HepG2 (cell line): ENCODE measurements around the gene CDK12. TPM values are rescaled to one million over a fixed set of nuclear protein-coding genes. Genes with fewer than 3 reads are reported as not detected.
A peak's percentile ranks its signal among the peaks of the same experiment; 100 is the strongest.

ENCODE experiments used
- ATAC-seq: fragments of 200-7000 bp; cut with Tn5 transposase; 3 replicates; pipeline ENCODE4 v1.9.1; 2020; ENCODE audit warnings: mild to moderate bottlenecking, moderate library complexity
- Bru-seq: library from RNA; stranded (reverse); fragments of 400-500 nt; gene quantifications from one replicate; lab custom pipeline; 2021; lab: Mats Ljungman, UMichigan
- BruChase-seq, 2 experiments: library from RNA; stranded (reverse); fragments of 400-500 nt; gene quantifications; one replicate each; lab custom pipeline; 2021; lab: Mats Ljungman, UMichigan
- BruUV-seq: library from RNA; stranded (reverse); fragments of 400-500 nt; replicated peaks from 2 replicates; lab custom pipeline; 2021; lab: Mats Ljungman, UMichigan
- CTCF ChIA-PET: fragments of 300-600 bp; formaldehyde crosslinking; extraction: SDS; loops from one replicate; lab custom pipeline; 2021; ENCODE audit warnings: low total read pairs, inconsistent platforms, low intra/inter-chr PET ratio; lab: Yijun Ruan, JAX
- POLR2A ChIA-PET: fragments of 350-600 bp; sonication (Branson Sonifier 250); formaldehyde crosslinking; loops from one replicate; lab custom pipeline; 2020; ENCODE audit warnings: antibody characterized with exemption, inconsistent platforms; lab: Yijun Ruan, JAX
- DNase-seq: peaks from one replicate; pipeline ENCODE4 v3.0.0-alpha.2; 2015; ENCODE audit warnings: low spot score
- FAIRE-seq: peaks from 3 replicates; lab custom pipeline; 2011; peaks lifted over from hg19 to GRCh38; lab: Jason Lieb, UNC
- H2AFZ ChIP-seq: one replicate; pipeline ENCODE4 v1.6.1; 2011; ENCODE audit warnings: low read length, inconsistent platforms
- H3K27ac ChIP-seq: fragments of 300-600 bp; 3 replicates; pipeline ENCODE4 v1.8.0; 2011; ENCODE audit warnings: mixed run types, mild to moderate bottlenecking, mixed read lengths, low read length, inconsistent platforms; ENCODE audit not compliant: insufficient read depth; ENCODE audit errors: extremely low read length
- H3K27me3 ChIP-seq, 2 experiments: fragments of 200-600 bp in 1 of 2; 2 replicates in 1 of 2; 3 replicates in 1 of 2; pipeline versions ENCODE4 v1.6.0 to v1.8.0; 2011; ENCODE audit warnings: low read length in 2 of 2, mild to moderate bottlenecking in 2 of 2, moderate library complexity in 2 of 2, inconsistent platforms in 1 of 2; ENCODE audit not compliant: insufficient read depth in 2 of 2, control insufficient read depth in 1 of 2
- H3K36me3 ChIP-seq, 2 experiments: fragments of 200-600 bp in 1 of 2; replicated peaks in 1 of 2; 2 replicates in 1 of 2; 3 replicates in 1 of 2; pipeline versions ENCODE4 v1.5.1 to v1.8.0; 2011; ENCODE audit warnings: low read length in 2 of 2, inconsistent platforms in 1 of 2; ENCODE audit not compliant: insufficient read depth in 2 of 2, control insufficient read depth in 1 of 2
- H3K4me1 ChIP-seq: 2 replicates; pipeline ENCODE4 v1.5.1; 2012; ENCODE audit warnings: low read length, inconsistent platforms; ENCODE audit not compliant: insufficient read depth
- H3K4me2 ChIP-seq: 2 replicates; pipeline ENCODE4 v1.6.0; 2011; ENCODE audit warnings: low read depth, low read length, inconsistent platforms
- H3K4me3 ChIP-seq, 3 experiments: fragments of 200-600 bp in 1 of 3; sonication (generic), shearing (Covaris generic) in 1 of 3; replicated peaks in 1 of 3; 2 replicates each; pipeline ENCODE4 v1.5.1; 2011 to 2016; ENCODE audit warnings: low read length in 3 of 3, inconsistent platforms in 2 of 3, low read depth in 2 of 3, mild to moderate bottlenecking in 2 of 3, control low read depth in 1 of 3, mixed read lengths in 1 of 3; ENCODE audit not compliant: insufficient read depth in 1 of 3
- H3K79me2 ChIP-seq: one replicate; pipeline ENCODE4 v1.6.1; 2011; ENCODE audit warnings: low read length, inconsistent platforms; ENCODE audit not compliant: insufficient read depth
- H3K9ac ChIP-seq: 2 replicates; pipeline ENCODE4 v1.6.0; 2011; ENCODE audit warnings: mild to moderate bottlenecking, low read depth, low read length, inconsistent platforms; ENCODE audit not compliant: insufficient read depth
- H3K9me3 ChIP-seq: 2 replicates; pipeline ENCODE4 v1.5.1; 2012; ENCODE audit warnings: mild to moderate bottlenecking, low read length
- H4K20me1 ChIP-seq: 2 replicates; pipeline ENCODE4 v1.6.0; 2011; ENCODE audit warnings: inconsistent platforms, mild to moderate bottlenecking, low read length, moderate library complexity; ENCODE audit not compliant: insufficient read depth
- CHD4 ChIP-seq: fragments of 200-600 bp; sonication (generic); IDR thresholded peaks from 2 replicates; pipeline ENCODE4 v1.7.0; 2017; ENCODE audit warnings: mild to moderate bottlenecking, low read length, borderline replicate concordance
- HMG20B ChIP-seq: conservative IDR thresholded peaks from 2 replicates; pipeline ENCODE4 v1.6.1; 2016; ENCODE audit warnings: missing genetic modification reagents, missing compliant biosample characterization
- POGZ ChIP-seq: sonication (generic); formaldehyde crosslinking; IDR thresholded peaks from 2 replicates; pipeline ENCODE4 v1.4.0; 2020; ENCODE audit warnings: mild to moderate bottlenecking, missing genetic modification reagents
- REL ChIP-seq: sonication (generic); formaldehyde crosslinking; conservative IDR thresholded peaks from 2 replicates; pipeline ENCODE4 v1.8.0; 2022; ENCODE audit warnings: mild to moderate bottlenecking, missing genetic modification reagents, moderate library complexity
- ZNF329 ChIP-seq: sonication (generic); formaldehyde crosslinking; IDR thresholded peaks from 2 replicates; pipeline ENCODE4 v1.9.0; 2021; ENCODE audit warnings: low read depth, mild to moderate bottlenecking, missing genetic modification reagents
- ZNF746 ChIP-seq: sonication (generic); formaldehyde crosslinking; IDR thresholded peaks from 2 replicates; pipeline ENCODE4 v1.8.0; 2022; ENCODE audit warnings: mild to moderate bottlenecking, missing genetic modification reagents
- WGBS: methylation state at CpG from one replicate; pipeline ENCODE4 v1.1.6; 2017; ENCODE audit warnings: low lambda C conversion rate; 5-methylcytosine and 5-hydroxymethylcytosine counted together
- in situ Hi-C: cut with HindIII; loops from 2 replicates; pipeline ENCODE4 v1.10.0; 2017; ENCODE audit warnings: low pct_unique_long_range_greater_than_20kb; ENCODE audit not compliant: extremely low pct_ligation_motif_present
- intact Hi-C: fragments of 100-400 bp; cut with micrococcal nuclease; formaldehyde crosslinking; loops from one replicate; pipeline ENCODE4 v1.10.0; 2022; ENCODE audit not compliant: unreplicated experiment
- long read RNA-seq, 2 experiments: library from RNA in 1 of 2; library from polyadenylated mRNA in 1 of 2; stranded (forward) in 1 of 2; unstranded in 1 of 2; transcript quantifications; one replicate each; pipeline ENCODE4 v2.0.0, GENCODE V29; 2019 to 2022
- polyA minus RNA-seq, 3 experiments: library from RNA; depleted of rRNA, polyadenylated mRNA; stranded (reverse); fragments of >200 nt; gene quantifications; 2 replicates each; pipeline ENCODE4 v1.2.3, GENCODE V29; 2011; ENCODE audit warnings: low replicate concordance in 1 of 3
- polyA plus RNA-seq, 8 experiments: library from polyadenylated mRNA; depleted of rRNA in 3 of 8; stranded (reverse) in 7 of 8; unstranded in 1 of 8; fragments of >200 nt; fragmentation: Illumina TruSeq in 4 of 8; extraction: Trizol in 4 of 8; gene quantifications; 2 replicates each; pipeline versions ENCODE4 v1.2.1 to v1.2.3, GENCODE V29; 2011 to 2016; ENCODE audit warnings: low read depth in 4 of 8, missing spikeins in 1 of 8, mixed read lengths in 1 of 8; ENCODE audit not compliant: insufficient read depth in 1 of 8
- total RNA-seq, 5 experiments: library from RNA; depleted of rRNA; stranded (reverse); fragments of >200 nt; fragmentation: Illumina TruSeq; extraction: Trizol; gene quantifications; 2 replicates each; pipeline ENCODE4 v1.2.3, GENCODE V29; 2016; ENCODE audit warnings: low read depth in 1 of 5
- TF ChIP-seq, protein P1 (sequence below): sonication (generic); formaldehyde crosslinking; IDR thresholded peaks from 2 replicates; pipeline ENCODE4 v1.9.0; 2022; ENCODE audit warnings: missing genetic modification reagents, mild to moderate bottlenecking, borderline replicate concordance
- TF ChIP-seq, protein P2 (sequence below), 2 experiments: sonication (generic) in 1 of 2; formaldehyde crosslinking in 1 of 2; IDR thresholded peaks; 2 replicates each; pipeline versions ENCODE4 v1.5.1 to v1.6.1; 2011 to 2020; ENCODE audit warnings: borderline replicate concordance in 1 of 2, low read depth in 1 of 2, low read length in 1 of 2, mild to moderate bottlenecking in 1 of 2, missing genetic modification reagents in 1 of 2, moderate library complexity in 1 of 2
- TF ChIP-seq, protein P3 (sequence below), 2 experiments: sonication (generic) in 1 of 2; formaldehyde crosslinking in 1 of 2; IDR thresholded peaks; 2 replicates each; pipeline versions ENCODE4 v1.4.0 to v1.6.1; 2018 to 2020; ENCODE audit warnings: missing genetic modification reagents in 2 of 2, borderline replicate concordance in 1 of 2, low read depth in 1 of 2, mild to moderate bottlenecking in 1 of 2, missing biosample characterization in 1 of 2

Gene CDK12
- 88.6 and 95.9 TPM in 2 replicates for total RNA-seq (2016; rRNA removed; fragmentation: Illumina TruSeq; extraction: Trizol)
- total RNA-seq (2016; cell fraction: cytosol; rRNA removed; fragmentation: Illumina TruSeq; extraction: Trizol; ENCODE audit: low read depth), result 10.0 and 10.3 TPM in 2 replicates
- 86.1 and 88.0 TPM in 2 replicates for total RNA-seq (2016; cell fraction: insoluble cytoplasmic fraction; rRNA removed; fragmentation: Illumina TruSeq; extraction: Trizol)
- 22.7 and 24.2 TPM in 2 replicates for total RNA-seq (2016; cell fraction: membrane; rRNA removed; fragmentation: Illumina TruSeq; extraction: Trizol)
- 80.6 and 95.5 TPM in 2 replicates for total RNA-seq (2016; cell fraction: nucleus; rRNA removed; fragmentation: Illumina TruSeq; extraction: Trizol)
- 24.0 and 26.0 TPM in 2 replicates for polyA plus RNA-seq (2011; rRNA removed)
- polyA plus RNA-seq (2011; cell fraction: cytosol; rRNA removed), result 14.1 and 16.8 TPM in 2 replicates
- polyA plus RNA-seq (2011; cell fraction: nucleus; rRNA removed), result 22.3 and 26.3 TPM in 2 replicates
- polyA plus RNA-seq (2012), result 29.0 and 31.6 TPM in 2 replicates
- polyA plus RNA-seq (2016; cell fraction: cytosol; fragmentation: Illumina TruSeq; extraction: Trizol; ENCODE audit: low read depth), result 1.6 and 2.1 TPM in 2 replicates
- polyA plus RNA-seq (2016; cell fraction: insoluble cytoplasmic fraction; fragmentation: Illumina TruSeq; extraction: Trizol; ENCODE audit: low read depth), result 47.2 and 53.7 TPM in 2 replicates
- polyA plus RNA-seq (2016; cell fraction: membrane; fragmentation: Illumina TruSeq; extraction: Trizol; ENCODE audit: low read depth), result 5.1 and 6.0 TPM in 2 replicates
- polyA plus RNA-seq (2016; cell fraction: nucleus; fragmentation: Illumina TruSeq; extraction: Trizol; ENCODE audit: insufficient read depth, low read depth), result 74.4 and 81.5 TPM in 2 replicates
- 63.7 and 92.9 TPM in 2 replicates for polyA minus RNA-seq (2011; rRNA and poly(A)+ RNA removed; ENCODE audit: low replicate concordance)
- polyA minus RNA-seq (2011; cell fraction: cytosol; rRNA and poly(A)+ RNA removed), result 47.7 and 51.0 TPM in 2 replicates
- polyA minus RNA-seq (2011; cell fraction: nucleus; rRNA and poly(A)+ RNA removed), result 81.4 and 85.5 TPM in 2 replicates
- percentile 92 among the genes with signal in this experiment for Bru-seq, nascent RNA
- BruChase-seq, experiment 1, labeled RNA remaining after a 6-hour chase, result percentile 93 among the genes with signal in this experiment
- BruChase-seq, experiment 2, labeled RNA remaining after a 2-hour chase, result percentile 96 among the genes with signal in this experiment
- long read RNA-seq, experiment 1, partial matches to known transcripts, result 0 of 22 reads
- long read RNA-seq, experiment 1, other reads (novel, unspliced or antisense), result 20 of 22 reads
- long read RNA-seq, experiment 2, full-length matches to known transcripts, result 17 of 93 reads
- long read RNA-seq, experiment 2, partial matches to known transcripts, result 4 of 93 reads
- long read RNA-seq, experiment 2, other reads (novel, unspliced or antisense), result 72 of 93 reads

DNA sequence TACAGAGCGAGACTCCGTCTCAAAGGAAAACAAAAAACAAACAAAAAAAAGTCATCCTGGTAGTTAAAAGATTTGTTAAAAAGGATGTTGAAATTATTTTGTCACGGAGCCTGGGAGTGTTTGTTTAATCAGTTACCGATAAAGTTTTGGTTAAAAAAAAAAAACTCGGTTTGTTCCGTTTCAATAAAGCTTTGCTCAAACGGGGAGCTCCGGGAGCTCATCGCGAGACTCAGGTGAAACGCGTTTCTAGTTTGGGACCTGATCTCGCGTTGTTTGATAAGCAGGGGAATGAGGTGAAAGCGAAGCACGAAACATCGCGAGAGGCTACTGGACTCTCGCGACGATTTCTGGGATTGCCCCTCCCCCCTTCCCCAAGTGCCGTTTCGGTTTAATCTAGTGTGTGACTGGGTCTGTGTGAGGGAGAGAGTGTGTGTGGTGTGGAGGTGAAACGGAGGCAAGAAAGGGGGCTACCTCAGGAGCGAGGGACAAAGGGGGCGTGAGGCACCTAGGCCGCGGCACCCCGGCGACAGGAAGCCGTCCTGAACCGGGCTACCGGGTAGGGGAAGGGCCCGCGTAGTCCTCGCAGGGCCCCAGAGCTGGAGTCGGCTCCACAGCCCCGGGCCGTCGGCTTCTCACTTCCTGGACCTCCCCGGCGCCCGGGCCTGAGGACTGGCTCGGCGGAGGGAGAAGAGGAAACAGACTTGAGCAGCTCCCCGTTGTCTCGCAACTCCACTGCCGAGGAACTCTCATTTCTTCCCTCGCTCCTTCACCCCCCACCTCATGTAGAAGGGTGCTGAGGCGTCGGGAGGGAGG is at the start of gene CDK12:
TSS of gene CDK12 (plus strand) at position 374 of the 813 bp plus-strand sequence. CDS start 586 bp downstream, outside the sequence.
- Histone ChIP-seq H3K79me2 (peaks cover 49% of the 10 kb centered on the region), H3K36me3 (no peaks in the 10 kb centered on the region), H2AFZ (no peak within 1 kb of the TSS), H3K4me1 (peaks cover 45% of the 10 kb centered on the region), H3K9me3 (no peaks in the 10 kb centered on the region), H4K20me1 (peaks cover 42% of the 10 kb centered on the region), H3K4me2 (peak within 1 kb of the TSS; percentile 90), H3K9ac (peak within 1 kb of the TSS; percentile 100), H3K27ac (peak within 1 kb of the TSS; percentile 98), H3K27me3 (no peaks in the 10 kb centered on the region; a peak in 1 of 5 replicates), H3K4me3 (peak within 1 kb of the TSS; percentile 86 to 99 (median 96))
- in situ Hi-C loops (no loop called here), intact Hi-C loops (loop anchor here (1.0 to 10.0 kb wide), 2 partner anchors 8 to 273 kb away; partner anchors contain the start of genes GRB7 and MIEN1)
- POLR2A ChIA-PET, result interaction anchor here (0.5 to 9.6 kb wide), 23 partner anchors 9 to 639 kb away, joined by 3 to 302 read pairs (median 4); partner anchors contain the start of genes FBXL20, MED1, NR1D1 and PGAP3
- ATAC-seq, result peak; percentile 86
- DNase-seq, result peak; percentile 100
- BruUV-seq, result TSS peak; percentile 97
- peak; percentile 99 for FAIRE-seq
- WGBS, result 3% methylated on average over 33 of the region's 51 CpGs
- CTCF ChIA-PET, result no interaction called here
- TF ChIP-seq ZNF329 (0 out of 2 replicates have a peak, but pooled peaks have one; percentile 21), ZNF746 (CRISPR knock-in tag) (peak; percentile 73), CHD4 (peak; percentile 94; the same call in 1 of the 2 replicates), POGZ (CRISPR knock-in tag) (peak; percentile 97), REL (CRISPR knock-in tag) (no peak), HMG20B (CRISPR knock-in tag) (0 out of 2 replicates have a peak, but pooled peaks have one; percentile 12)
- TF ChIP-seq, protein P1, sequence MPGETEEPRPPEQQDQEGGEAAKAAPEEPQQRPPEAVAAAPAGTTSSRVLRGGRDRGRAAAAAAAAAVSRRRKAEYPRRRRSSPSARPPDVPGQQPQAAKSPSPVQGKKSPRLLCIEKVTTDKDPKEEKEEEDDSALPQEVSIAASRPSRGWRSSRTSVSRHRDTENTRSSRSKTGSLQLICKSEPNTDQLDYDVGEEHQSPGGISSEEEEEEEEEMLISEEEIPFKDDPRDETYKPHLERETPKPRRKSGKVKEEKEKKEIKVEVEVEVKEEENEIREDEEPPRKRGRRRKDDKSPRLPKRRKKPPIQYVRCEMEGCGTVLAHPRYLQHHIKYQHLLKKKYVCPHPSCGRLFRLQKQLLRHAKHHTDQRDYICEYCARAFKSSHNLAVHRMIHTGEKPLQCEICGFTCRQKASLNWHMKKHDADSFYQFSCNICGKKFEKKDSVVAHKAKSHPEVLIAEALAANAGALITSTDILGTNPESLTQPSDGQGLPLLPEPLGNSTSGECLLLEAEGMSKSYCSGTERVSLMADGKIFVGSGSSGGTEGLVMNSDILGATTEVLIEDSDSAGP (CRISPR knock-in tag), result peak; percentile 77
- TF ChIP-seq, protein P2, sequence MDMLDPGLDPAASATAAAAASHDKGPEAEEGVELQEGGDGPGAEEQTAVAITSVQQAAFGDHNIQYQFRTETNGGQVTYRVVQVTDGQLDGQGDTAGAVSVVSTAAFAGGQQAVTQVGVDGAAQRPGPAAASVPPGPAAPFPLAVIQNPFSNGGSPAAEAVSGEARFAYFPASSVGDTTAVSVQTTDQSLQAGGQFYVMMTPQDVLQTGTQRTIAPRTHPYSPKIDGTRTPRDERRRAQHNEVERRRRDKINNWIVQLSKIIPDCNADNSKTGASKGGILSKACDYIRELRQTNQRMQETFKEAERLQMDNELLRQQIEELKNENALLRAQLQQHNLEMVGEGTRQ (IDR thresholded peaks at IDR 0.05; ENCODE audit: low read depth, low read length), result no peak
- TF ChIP-seq, protein P2 (CRISPR knock-in tag; IDR thresholded peaks at IDR 0.05; ENCODE audit: borderline replicate concordance), result no peak; the same call in 1 of the 2 replicates
- TF ChIP-seq, protein P3, sequence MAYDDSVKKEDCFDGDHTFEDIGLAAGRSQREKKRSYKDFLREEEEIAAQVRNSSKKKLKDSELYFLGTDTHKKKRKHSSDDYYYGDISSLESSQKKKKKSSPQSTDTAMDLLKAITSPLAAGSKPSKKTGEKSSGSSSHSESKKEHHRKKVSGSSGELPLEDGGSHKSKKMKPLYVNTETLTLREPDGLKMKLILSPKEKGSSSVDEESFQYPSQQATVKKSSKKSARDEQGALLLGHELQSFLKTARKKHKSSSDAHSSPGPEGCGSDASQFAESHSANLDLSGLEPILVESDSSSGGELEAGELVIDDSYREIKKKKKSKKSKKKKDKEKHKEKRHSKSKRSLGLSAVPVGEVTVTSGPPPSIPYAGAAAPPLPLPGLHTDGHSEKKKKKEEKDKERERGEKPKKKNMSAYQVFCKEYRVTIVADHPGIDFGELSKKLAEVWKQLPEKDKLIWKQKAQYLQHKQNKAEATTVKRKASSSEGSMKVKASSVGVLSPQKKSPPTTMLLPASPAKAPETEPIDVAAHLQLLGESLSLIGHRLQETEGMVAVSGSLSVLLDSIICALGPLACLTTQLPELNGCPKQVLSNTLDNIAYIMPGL (CRISPR knock-in tag; IDR thresholded peaks at IDR 0.05; ENCODE audit: borderline replicate concordance in 1 of 2, low read depth in 1 of 2), result peak; percentile 74 to 89
